NT2/D1 (cell line): Measurements from ENCODE around the gene FANCE.
"Not testable (repeated sequence)": the region's sequence is repeated elsewhere in the genome, so short reads cannot be mapped to it uniquely, and the experiment has no call there.

ENCODE experiments used
- DNase-seq: peaks from one replicate; pipeline ENCODE4 v3.0.0-alpha.2; 2011; ENCODE audit warnings: low read depth, low spot score
- H3K27me3 ChIP-seq: 2 replicates; pipeline ENCODE4 v1.6.0; 2011; ENCODE audit warnings: mild to moderate bottlenecking; ENCODE audit not compliant: insufficient read length, insufficient read depth
- H3K36me3 ChIP-seq: 2 replicates; pipeline ENCODE4 v1.6.1; 2011; ENCODE audit warnings: mild to moderate bottlenecking, low read length, mixed read lengths; ENCODE audit not compliant: insufficient read depth, insufficient read length
- H3K4me1 ChIP-seq: 2 replicates; pipeline ENCODE4 v1.5.1; 2011; ENCODE audit not compliant: insufficient read depth, insufficient read length
- H3K4me3 ChIP-seq: 2 replicates; pipeline ENCODE4 v1.5.1; 2011; ENCODE audit warnings: low read depth; ENCODE audit not compliant: insufficient read length
- H3K9ac ChIP-seq: 2 replicates; pipeline ENCODE4 v1.6.0; 2011; ENCODE audit warnings: low read depth; ENCODE audit not compliant: insufficient read length
- H3K9me3 ChIP-seq: 2 replicates; pipeline ENCODE4 v1.5.1; 2011; ENCODE audit warnings: mild to moderate bottlenecking, low read length; ENCODE audit not compliant: insufficient read depth
- SUZ12 ChIP-seq: IDR thresholded peaks from 2 replicates; pipeline ENCODE4 v1.6.1; 2011; ENCODE audit not compliant: insufficient read length, insufficient read depth; ENCODE audit errors: extremely low read depth
- YY1 ChIP-seq: IDR thresholded peaks from 2 replicates; pipeline ENCODE4 v1.6.1; 2011; ENCODE audit not compliant: insufficient read length, insufficient read depth
- ZNF274 ChIP-seq: IDR thresholded peaks from 2 replicates; pipeline ENCODE4 v1.6.1; 2011; ENCODE audit warnings: mild to moderate bottlenecking, low read depth, low read length

Gene FANCE

DNA sequence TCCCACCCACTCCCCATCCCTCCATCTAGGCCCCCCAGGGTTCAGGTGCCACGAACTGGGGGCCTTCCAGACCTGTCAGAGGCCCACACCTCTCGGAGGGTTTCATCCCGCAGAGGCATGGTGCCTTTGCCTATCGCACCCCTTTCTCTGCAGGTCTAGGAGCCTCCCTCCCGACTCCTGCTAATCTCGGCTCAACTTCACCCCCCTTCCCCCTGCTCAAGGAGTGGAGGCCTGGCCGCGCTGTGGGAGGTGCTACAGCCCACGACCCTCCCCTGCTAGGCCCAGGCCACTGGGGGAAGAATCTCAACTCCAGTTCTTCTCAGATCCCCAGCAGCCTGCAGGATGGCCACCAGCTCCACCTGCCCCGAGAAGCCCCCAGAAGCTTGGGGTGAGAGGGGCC is 60.6 kb downstream of the FANCE start, which contains the start of gene TULP1:
Gene TULP1, minus strand, starts transcription at position 157 of the 400 bp plus-strand sequence. Its CDS starts 38 bp downstream, at position 119.
- DNase-seq = no peak
- Histone ChIP-seq H3K4me1 (no peaks in the 10 kb centered on the region), H3K9ac (no peak within 1 kb of the TSS), H3K4me3 (no peak within 1 kb of the TSS), H3K27me3 (no peaks in the 10 kb centered on the region), H3K9me3 (no peaks in the 10 kb centered on the region), H3K36me3 (no peaks in the 10 kb centered on the region)
- TF ChIP-seq YY1 = no peak
- no peak for TF ChIP-seq SUZ12
- no peak for TF ChIP-seq ZNF274

DNA sequence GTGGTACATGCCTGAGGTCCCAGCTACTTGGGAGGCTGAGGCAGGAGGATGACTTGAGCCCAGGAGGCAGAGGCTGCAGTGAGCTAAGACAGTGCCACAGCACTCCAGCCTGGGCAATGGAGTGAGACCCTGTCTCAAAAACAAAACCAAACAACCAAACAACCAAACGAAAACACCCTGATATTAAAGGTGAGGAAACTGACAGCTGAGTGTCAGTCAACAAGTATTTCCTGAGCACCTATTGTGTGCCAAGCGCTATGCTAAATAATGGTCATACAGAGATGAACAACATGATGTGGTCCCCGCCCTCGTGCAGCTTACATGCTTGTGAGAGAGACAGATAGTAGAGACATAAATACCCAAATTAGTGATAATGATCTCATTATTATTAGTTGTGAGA is 62.4 kb downstream of the FANCE start:
- no peaks in the 10 kb centered on the region for H3K36me3 ChIP-seq
- no peaks in the 10 kb centered on the region for H3K27me3 ChIP-seq
- H3K9me3 ChIP-seq = no peaks in the 10 kb centered on the region
- no peak for DNase-seq
- no peak overlapping the region for H3K9ac ChIP-seq
- no peak overlapping the region for H3K4me3 ChIP-seq
- peaks cover 2% of the 10 kb centered on the region for H3K4me1 ChIP-seq
- TF ChIP-seq ZNF274 = no peak
- TF ChIP-seq SUZ12 = no peak
- TF ChIP-seq YY1 = no peak

DNA sequence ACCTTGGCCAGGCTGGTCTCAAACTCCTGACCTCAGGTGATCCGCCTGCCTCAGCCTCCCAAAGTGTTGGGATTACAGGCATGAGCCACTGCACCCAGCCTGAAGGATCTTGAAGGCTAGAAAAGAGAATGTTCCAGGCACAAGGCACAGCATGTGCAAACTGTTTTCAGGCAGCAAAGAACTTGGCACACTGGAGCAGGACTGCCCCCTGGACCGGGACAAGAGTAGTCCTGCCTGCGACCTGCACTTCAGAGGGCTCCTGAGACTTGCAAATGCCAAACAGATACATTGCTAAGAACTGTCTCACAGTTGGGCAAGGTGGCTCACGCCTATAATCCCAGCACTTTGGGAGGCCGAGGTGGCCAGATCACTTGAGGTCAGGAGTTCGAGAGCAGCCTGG is 63.8 kb downstream of the FANCE start:
- H3K4me3 ChIP-seq, H3K4me1 ChIP-seq, H3K9me3 ChIP-seq, H3K9ac ChIP-seq, DNase-seq, H3K27me3 ChIP-seq, H3K36me3 ChIP-seq: not testable (repeated sequence)
